OCI-LY1 (cell line): ENCODE results near the gene CCDC150.

Experiments used
- H2AFZ ChIP-seq: fragments of 200-600 bp; sonication (generic), shearing (Covaris generic); 2 replicates; pipeline ENCODE4 v1.6.0; 2014; ENCODE audit warnings: antibody characterized with exemption, mild to moderate bottlenecking, low read length
- H3F3A ChIP-seq: fragments of 200-600 bp; sonication (generic), shearing (Covaris generic); 2 replicates; pipeline ENCODE4 v1.6.0; 2014; ENCODE audit warnings: mild to moderate bottlenecking, antibody characterized with exemption, low read length, moderate library complexity; ENCODE audit not compliant: insufficient read depth
- H3K27ac ChIP-seq: fragments of 200-600 bp; sonication (generic); 2 replicates; pipeline ENCODE4 v1.5.1; 2014; ENCODE audit warnings: low read length, mixed run types, mild to moderate bottlenecking, low read depth; ENCODE audit not compliant: poor library complexity, severe bottlenecking
- H3K27me3 ChIP-seq: fragments of 200-600 bp; sonication (generic); 2 replicates; pipeline ENCODE4 v1.6.0; 2014; ENCODE audit warnings: antibody characterized with exemption, mild to moderate bottlenecking, low read length, moderate library complexity; ENCODE audit not compliant: insufficient read depth
- H3K36me3 ChIP-seq: fragments of 200-600 bp; sonication (generic); 2 replicates; pipeline ENCODE4 v1.6.1; 2014; ENCODE audit warnings: mild to moderate bottlenecking, antibody characterized with exemption, low read length, moderate library complexity, mixed read lengths; ENCODE audit not compliant: insufficient read depth
- H3K4me1 ChIP-seq: fragments of 200-600 bp; sonication (generic); 2 replicates; pipeline ENCODE4 v1.5.1; 2014; ENCODE audit warnings: mild to moderate bottlenecking, low read length, moderate library complexity; ENCODE audit not compliant: insufficient read depth, severe bottlenecking
- H3K4me2 ChIP-seq: fragments of 200-600 bp; sonication (generic), shearing (Covaris generic); 2 replicates; pipeline ENCODE4 v1.6.1; 2014; ENCODE audit warnings: low read length
- H3K4me3 ChIP-seq: fragments of 200-600 bp; sonication (generic); 2 replicates; pipeline ENCODE4 v1.5.1; 2014; ENCODE audit warnings: low read length, low read depth, mild to moderate bottlenecking, mixed read lengths; ENCODE audit not compliant: poor library complexity, severe bottlenecking
- H3K79me2 ChIP-seq: fragments of 200-600 bp; shearing (Covaris generic); 2 replicates; pipeline ENCODE4 v1.6.1; 2016; ENCODE audit warnings: mixed run types, low read length, mixed read lengths; ENCODE audit not compliant: insufficient read depth
- H3K9ac ChIP-seq: fragments of 200-600 bp; sonication (generic), shearing (Covaris generic); 2 replicates; pipeline ENCODE4 v1.6.1; 2014; ENCODE audit warnings: mild to moderate bottlenecking, low read length, mixed read lengths
- H3K9me2 ChIP-seq: fragments of 200-600 bp; sonication (generic), shearing (Covaris generic); 2 replicates; pipeline ENCODE4 v1.6.1; 2014; ENCODE audit warnings: low read depth, mild to moderate bottlenecking, low read length, mixed read lengths
- H3K9me3 ChIP-seq: fragments of 200-600 bp; shearing (Covaris generic); 2 replicates; pipeline ENCODE4 v1.6.1; 2014; ENCODE audit warnings: low read length, mixed read lengths
- H4K20me1 ChIP-seq: fragments of 200-600 bp; sonication (generic), shearing (Covaris generic); 2 replicates; pipeline ENCODE4 v1.6.0; 2016; ENCODE audit warnings: mild to moderate bottlenecking, low read length; ENCODE audit not compliant: insufficient read depth
- EZH2 ChIP-seq: fragments of 200-600 bp; sonication (generic), shearing (Covaris generic); IDR thresholded peaks from 2 replicates; pipeline ENCODE4 v1.8.0; 2017; ENCODE audit warnings: borderline replicate concordance, mixed run types, mild to moderate bottlenecking, antibody characterized with exemption, low read length, moderate library complexity, mixed read lengths
- TF ChIP-seq, protein P1 (sequence below): fragments of 200-600 bp; sonication (generic), shearing (Covaris generic); IDR thresholded peaks from 2 replicates; pipeline ENCODE4 v1.5.1; 2017; ENCODE audit warnings: mild to moderate bottlenecking, antibody characterized with exemption, low read length, moderate library complexity, mixed read lengths

Gene CCDC150

GRCh38 chr2:196638765-196639164 lies 750 bp upstream of the CCDC150 start:
- Histone ChIP-seq H3K9me3 (no peaks in the 10 kb centered on the region), H3K27ac (no peak overlapping the region), H3K9ac (no peak overlapping the region; the same call in 1 of the 2 replicates), H3K9me2 (no peaks in the 10 kb centered on the region), H3F3A (no peaks in the 10 kb centered on the region), H3K79me2 (peaks cover 19% of the 10 kb centered on the region), H4K20me1 (no peaks in the 10 kb centered on the region), H3K4me2 (peak overlapping the region; percentile 98), H3K4me1 (peaks cover 21% of the 10 kb centered on the region), H3K27me3 (no peaks in the 10 kb centered on the region), H3K36me3 (no peaks in the 10 kb centered on the region), H2AFZ (peak overlapping the region; percentile 94), H3K4me3 (peak overlapping the region; percentile 93)
- TF ChIP-seq EZH2, result no peak
- TF ChIP-seq, protein P1, sequence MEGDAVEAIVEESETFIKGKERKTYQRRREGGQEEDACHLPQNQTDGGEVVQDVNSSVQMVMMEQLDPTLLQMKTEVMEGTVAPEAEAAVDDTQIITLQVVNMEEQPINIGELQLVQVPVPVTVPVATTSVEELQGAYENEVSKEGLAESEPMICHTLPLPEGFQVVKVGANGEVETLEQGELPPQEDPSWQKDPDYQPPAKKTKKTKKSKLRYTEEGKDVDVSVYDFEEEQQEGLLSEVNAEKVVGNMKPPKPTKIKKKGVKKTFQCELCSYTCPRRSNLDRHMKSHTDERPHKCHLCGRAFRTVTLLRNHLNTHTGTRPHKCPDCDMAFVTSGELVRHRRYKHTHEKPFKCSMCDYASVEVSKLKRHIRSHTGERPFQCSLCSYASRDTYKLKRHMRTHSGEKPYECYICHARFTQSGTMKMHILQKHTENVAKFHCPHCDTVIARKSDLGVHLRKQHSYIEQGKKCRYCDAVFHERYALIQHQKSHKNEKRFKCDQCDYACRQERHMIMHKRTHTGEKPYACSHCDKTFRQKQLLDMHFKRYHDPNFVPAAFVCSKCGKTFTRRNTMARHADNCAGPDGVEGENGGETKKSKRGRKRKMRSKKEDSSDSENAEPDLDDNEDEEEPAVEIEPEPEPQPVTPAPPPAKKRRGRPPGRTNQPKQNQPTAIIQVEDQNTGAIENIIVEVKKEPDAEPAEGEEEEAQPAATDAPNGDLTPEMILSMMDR, result no peak

DNA sequence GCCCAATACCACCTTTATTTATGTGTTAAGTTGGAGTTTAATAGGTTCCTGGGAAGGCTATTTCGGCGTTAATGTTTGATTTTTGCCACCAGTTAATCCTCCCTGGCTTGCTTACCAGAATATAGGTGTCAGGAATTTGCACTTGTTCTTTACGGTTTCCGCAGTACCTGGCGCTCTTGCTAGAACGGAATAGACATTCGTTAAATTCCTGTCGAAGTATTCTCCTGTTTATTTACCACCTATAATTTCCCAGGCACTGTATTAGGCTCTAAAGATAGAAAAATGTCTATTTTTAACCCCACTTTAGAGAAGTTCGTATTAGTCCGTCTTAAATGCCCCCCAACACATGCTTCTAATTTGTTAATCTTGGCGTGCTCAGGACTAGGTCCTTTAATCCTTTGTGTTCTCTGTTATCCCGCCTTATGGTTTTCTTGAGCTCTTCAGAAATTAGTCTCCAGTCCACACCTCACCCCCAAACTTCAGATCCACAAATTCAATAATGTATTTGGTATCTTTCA lies 575 bp downstream of the CCDC150 start:
- peak overlapping the region; percentile 98 for H3K4me2 ChIP-seq
- peak overlapping the region; percentile 51 for H3K27ac ChIP-seq
- TF ChIP-seq, protein P1, result no peak
- TF ChIP-seq EZH2, result no peak
- peaks cover 21% of the 10 kb centered on the region for H3K4me1 ChIP-seq
- H2AFZ ChIP-seq, result no peak overlapping the region
- peak overlapping the region; percentile 93 for H3K4me3 ChIP-seq
- H3K36me3 ChIP-seq, result peaks cover 2% of the 10 kb centered on the region; the same call in 1 of the 2 replicates
- peak overlapping the region; percentile 79 for H3K9ac ChIP-seq
- H3K9me3 ChIP-seq, result no peaks in the 10 kb centered on the region
- no peaks in the 10 kb centered on the region for H3K9me2 ChIP-seq
- H3K27me3 ChIP-seq, result no peaks in the 10 kb centered on the region
- H3K79me2 ChIP-seq, result peaks cover 19% of the 10 kb centered on the region
- no peaks in the 10 kb centered on the region for H4K20me1 ChIP-seq
- no peaks in the 10 kb centered on the region for H3F3A ChIP-seq

- H2AFZ ChIP-seq, result no peak overlapping the region
- peaks cover 9% of the 10 kb centered on the region for H3K79me2 ChIP-seq
- no peaks in the 10 kb centered on the region for H3K4me1 ChIP-seq
- peaks cover 54% of the 10 kb centered on the region for H3K36me3 ChIP-seq
- no peak overlapping the region for H3K27ac ChIP-seq
- no peaks in the 10 kb centered on the region for H4K20me1 ChIP-seq
- no peak overlapping the region for H3K4me3 ChIP-seq
- H3F3A ChIP-seq, result no peaks in the 10 kb centered on the region
- H3K4me2 ChIP-seq, result no peak overlapping the region
- peaks cover 30% of the 10 kb centered on the region for H3K9me3 ChIP-seq
- TF ChIP-seq EZH2, result no peak
- TF ChIP-seq, protein P1, result no peak
- no peak overlapping the region for H3K9ac ChIP-seq
- no peaks in the 10 kb centered on the region for H3K27me3 ChIP-seq
- no peaks in the 10 kb centered on the region for H3K9me2 ChIP-seq
Observed at GRCh38 chr2:196649202-196649601, 9.7 kb downstream of the CCDC150 start.
